Urothelium cell line (cell line): ENCODE results near the gene AIG1.

Source experiments
- DNase-seq: peaks from one replicate; pipeline ENCODE4 v3.0.0; 2011; ENCODE audit warnings: low spot score, mixed read lengths
- FAIRE-seq: peaks from 2 replicates; lab custom pipeline; 2011; peaks lifted over from hg19 to GRCh38; lab: Jason Lieb, UNC

The AIG1 gene

DNA sequence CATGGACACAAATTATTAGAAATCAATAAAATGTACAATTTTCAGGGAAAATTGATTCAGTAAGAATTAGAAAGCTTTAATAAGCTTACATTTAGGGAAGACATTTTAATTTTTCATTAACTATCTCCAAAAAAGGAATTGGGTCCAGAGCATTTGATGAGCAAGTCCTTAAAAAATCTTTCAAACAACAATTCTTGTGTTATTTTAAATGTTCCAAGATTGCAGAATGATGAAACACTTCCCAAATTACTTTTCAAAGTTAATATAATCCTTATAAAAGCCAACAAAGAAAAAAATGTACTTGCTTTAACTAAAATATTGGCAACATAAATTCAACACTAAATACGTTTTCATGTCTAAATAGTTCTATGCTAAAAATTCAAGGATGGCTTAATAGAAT, 287.8 kb downstream of the AIG1 start:
- no peak for FAIRE-seq

GRCh38 chr6:143349530-143349929, 288.8 kb downstream of the AIG1 start:
- FAIRE-seq (no peak), DNase-seq (no peak)

More for the DNA sequence above, 287.8 kb downstream of the AIG1 start:
- DNase-seq, result no peak

- FAIRE-seq (no peak), DNase-seq (no peak)
These were observed 295.6 kb downstream of the AIG1 start for GRCh38 chr6:143356101-143356880.

DNA sequence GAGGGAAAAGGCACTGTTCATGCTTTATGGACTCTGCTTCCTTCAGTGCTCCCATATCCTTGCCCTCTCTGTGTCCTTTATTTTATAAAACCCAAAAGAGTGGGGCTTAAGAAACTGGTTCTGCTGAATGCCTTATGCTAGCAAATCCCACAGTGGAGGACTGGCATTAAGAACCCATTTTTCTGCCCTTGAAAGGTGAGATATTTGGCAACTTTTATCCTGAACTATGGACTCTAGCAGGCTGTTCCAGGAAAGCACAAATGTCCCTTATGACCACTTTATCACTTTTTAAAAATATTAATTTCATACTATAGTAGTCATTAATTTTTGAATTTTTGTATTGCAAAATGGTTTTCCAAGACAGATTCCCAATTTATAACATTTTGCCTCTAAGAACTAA, 296.5 kb downstream of the AIG1 start:
- no peak for FAIRE-seq

DNA sequence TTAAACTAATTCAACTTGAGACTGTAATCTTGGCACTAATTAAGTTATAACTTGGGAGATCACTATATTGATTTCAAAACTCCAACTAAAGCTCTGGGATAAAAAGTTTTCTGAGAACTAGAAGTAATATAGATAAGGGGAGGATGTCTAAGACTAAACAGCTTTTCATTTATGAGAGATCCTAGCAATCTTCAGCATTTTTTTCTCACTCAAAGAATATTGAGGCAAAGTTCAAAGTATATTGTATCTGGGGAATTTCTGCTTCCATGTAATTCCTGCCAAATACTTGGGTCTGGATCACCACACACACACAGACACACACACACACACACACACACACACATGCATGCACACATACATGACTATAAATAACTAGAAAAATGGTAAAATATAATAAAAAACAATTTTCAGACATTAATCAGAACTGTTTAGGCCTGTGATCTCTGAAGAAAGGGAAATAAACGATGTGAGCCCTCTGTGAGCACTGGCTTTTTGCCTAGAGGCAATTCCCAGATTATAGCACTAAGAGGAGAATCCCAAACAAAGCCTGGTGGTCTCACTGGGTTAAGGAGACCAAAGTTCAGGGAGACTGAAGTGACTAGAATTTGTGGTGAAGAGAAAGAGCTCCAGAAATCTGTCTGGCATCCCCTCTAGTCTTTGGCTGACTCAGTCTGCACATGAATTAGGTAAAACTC, 297.0 kb downstream of the AIG1 start:
- no peak for DNase-seq

More for the DNA sequence above, 296.5 kb downstream of the AIG1 start:
- DNase-seq, result no peak

DNA sequence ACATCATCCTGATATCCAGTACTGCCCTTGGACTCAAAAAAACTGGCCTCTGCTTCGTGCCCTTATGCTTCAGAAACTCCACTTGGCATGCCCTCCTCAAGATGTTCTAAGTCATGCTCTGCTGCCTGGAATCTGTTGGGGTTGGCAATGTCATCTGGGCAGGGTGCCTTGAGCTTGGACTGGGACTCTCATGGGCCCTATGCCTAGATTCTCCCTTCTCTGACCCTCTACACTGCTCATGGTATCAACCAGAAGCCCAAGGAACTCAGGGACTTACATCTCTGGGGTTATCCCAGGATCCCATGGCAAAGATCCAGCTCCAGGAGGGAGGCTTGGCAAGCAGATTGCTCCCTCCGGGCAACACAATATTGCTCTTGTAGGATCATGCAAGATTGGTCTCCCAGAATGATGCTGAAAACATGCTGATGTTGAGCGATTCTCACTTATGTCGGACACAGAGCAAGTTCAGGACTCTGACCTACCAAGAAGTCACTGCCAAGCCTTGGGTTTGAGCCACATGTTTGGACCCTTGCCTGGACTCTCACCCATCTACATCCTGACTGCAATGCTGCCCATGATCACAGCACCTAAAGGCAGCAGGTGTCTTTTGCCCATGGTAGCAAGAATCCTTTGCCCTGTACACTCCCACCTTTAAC, 301.0 kb downstream of the AIG1 start:
- FAIRE-seq (no peak), DNase-seq (no peak)

More for the DNA sequence above, 297.0 kb downstream of the AIG1 start:
- no peak for FAIRE-seq

DNA sequence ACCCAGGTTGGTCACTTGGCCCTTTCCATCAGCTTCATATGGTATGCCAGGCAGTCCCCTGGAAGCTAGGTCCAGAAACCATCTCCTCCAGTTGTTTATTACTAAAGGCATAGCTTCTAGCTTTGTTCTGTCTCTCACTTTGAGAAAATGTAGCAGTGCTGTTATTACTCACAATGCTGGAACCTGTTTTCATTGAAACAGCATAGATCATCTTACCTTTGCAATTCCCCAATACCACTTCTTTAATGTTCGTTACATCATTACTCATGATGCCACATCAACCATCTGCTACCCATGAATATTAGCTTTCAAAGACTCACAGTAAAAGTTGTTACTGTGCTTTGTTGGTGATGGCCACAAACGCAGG, 301.5 kb downstream of the AIG1 start:
- no peak for FAIRE-seq

GRCh38 chr6:143363299-143363698, 302.6 kb downstream of the AIG1 start:
- no peak for DNase-seq

More for the DNA sequence above, 301.5 kb downstream of the AIG1 start:
- DNase-seq, result no peak

DNA sequence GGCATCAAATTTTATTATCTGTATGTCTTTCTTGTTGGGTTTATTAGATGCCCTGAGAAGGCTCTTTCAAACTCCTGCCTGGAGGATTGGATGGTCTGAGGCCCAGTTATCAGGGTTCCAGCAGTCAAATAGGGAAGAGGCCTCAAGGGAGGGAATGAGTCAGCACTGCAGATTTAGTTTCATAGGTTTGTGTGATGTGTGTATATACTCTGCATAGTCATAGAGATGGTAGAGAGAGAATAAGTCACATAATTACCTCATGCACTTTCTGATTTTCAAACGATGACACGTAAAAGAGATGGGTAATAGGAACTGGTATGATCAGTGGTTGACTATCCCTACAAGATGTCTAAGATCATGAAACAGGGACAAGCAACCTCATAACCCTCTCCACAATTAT, 307.7 kb downstream of the AIG1 start:
- peak; percentile 46 for FAIRE-seq

More at GRCh38 chr6:143363299-143363698, 302.6 kb downstream of the AIG1 start:
- no peak for FAIRE-seq

GRCh38 chr6:143369971-143370370, 309.3 kb downstream of the AIG1 start:
- no peak for FAIRE-seq

More for the DNA sequence above, 307.7 kb downstream of the AIG1 start:
- DNase-seq, result no peak

GRCh38 chr6:143370812-143371370, 310.2 kb downstream of the AIG1 start:
- FAIRE-seq (no peak), DNase-seq (no peak)

More at GRCh38 chr6:143369971-143370370, 309.3 kb downstream of the AIG1 start:
- DNase-seq, result no peak

DNA sequence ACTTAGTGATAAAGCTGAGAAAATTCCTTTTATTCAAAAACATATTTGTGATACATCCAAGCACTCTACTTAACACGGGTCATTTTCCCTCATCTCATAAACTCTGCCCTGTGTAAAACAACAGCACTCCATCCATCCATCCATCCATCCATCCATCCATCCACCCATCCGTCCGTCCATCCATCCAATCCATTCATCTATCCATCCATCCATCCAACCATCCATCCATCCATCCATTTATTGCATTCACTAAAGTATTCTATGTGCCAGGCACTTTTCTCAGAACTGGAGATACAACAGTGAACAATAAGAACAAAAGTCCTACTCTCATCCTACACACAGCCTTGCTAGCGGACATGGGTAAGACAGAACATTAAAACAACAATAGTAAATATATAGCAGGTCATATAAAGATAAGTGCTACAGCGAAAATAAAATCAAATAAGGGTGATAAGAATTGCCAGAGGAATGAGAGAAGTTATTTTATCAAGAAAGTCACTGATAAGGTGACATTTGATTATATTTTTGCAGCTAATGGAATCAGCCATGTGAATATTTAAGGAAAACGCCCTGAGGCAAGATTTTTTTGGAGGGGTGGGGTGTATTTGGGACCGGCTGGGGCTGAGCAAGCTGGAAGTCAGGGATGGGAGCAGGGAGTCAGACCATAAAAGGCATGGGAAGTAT, 311.7 kb downstream of the AIG1 start:
- DNase-seq (no peak), FAIRE-seq (no peak)

DNA sequence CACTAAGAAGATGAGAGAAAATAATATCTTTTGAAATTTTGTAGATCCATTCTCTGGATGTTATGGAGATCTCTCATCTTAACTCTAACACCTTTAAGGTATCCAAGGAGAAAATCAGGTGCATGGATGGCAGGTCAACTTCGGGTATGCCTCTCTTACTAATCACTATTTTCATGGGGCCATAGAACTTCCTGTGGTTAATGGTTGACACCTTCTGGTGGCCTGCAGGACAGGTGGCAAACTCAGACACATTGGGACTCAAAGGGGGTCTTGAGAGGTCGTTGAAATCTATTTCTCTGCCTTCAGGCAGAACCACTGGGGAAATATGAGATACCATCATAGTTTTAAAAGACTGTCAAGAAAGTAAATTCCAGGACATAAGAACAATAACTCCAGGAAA, 313.3 kb downstream of the AIG1 start:
- DNase-seq (no peak), FAIRE-seq (no peak)

- FAIRE-seq (no peak), DNase-seq (no peak)
These were observed 314.4 kb downstream of the AIG1 start for GRCh38 chr6:143375022-143375585.

- FAIRE-seq, result no peak
- no peak for DNase-seq
These were observed 315.7 kb downstream of the AIG1 start for GRCh38 chr6:143376375-143376774.

DNA sequence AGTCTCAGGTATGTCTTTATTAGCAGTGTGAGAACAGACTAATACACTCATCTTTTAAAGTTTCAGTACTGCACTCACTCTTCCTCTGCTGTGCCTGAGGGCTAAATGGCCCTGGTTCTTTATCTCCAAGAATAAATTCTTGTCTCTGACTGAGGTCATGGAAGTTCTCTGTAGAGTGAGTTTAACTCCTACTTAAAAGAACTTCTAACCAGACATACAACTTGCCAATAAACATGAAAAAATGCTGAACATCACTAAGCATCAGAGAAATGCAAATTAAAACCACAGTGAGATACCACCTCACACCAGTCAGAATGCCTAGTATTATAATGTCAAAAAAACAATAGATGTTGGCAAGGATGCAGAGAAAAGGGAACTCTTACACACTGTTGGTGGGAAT, 316.2 kb downstream of the AIG1 start:
- DNase-seq (no peak), FAIRE-seq (no peak)

DNA sequence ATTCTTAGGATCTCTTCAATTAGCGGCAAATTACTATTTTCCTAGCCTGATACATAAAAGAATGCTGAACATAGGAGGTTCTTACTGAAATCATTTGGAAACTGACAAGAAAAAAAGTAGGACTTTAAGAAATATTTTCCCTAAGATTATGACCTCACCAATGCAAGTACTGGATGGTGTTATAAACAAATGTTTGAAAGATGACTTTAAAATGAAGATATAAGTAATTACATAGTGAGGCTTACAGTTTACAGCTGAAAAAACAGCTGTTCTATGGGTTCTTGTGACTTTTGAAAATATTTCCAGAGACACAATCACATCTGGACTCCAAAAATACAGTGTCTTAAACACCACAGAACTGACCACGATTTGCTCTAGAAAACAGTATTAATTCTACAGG, 324.9 kb downstream of the AIG1 start:
- FAIRE-seq (no peak), DNase-seq (no peak)

DNA sequence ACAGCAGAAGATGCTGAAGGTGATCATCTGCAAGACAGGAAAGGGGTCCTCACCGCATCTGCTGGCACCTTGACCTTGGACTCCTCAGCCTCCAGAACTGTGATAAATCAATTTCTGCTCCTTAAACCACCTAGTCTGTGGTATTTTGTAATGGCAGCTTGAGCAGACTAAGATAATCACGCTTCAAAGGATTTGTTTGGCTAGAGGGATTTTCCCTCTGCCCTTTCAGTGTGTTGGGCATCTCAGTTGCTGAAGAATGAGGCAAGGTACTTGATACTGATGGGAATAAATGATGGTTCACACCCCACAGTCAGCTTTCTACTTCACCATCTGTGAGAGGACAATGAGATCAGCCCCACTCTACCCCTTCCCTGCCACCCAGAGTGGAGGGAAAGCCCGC, 329.6 kb downstream of the AIG1 start:
- FAIRE-seq (no peak), DNase-seq (no peak)
